HepG2 (cell line): Measurements from ENCODE around the gene TBC1D10B. TPM values are rescaled to one million over a fixed set of nuclear protein-coding genes. Genes with fewer than 3 reads are reported as not detected.

Source experiments
- ARID4A ChIP-seq: sonication (generic); formaldehyde crosslinking; IDR thresholded peaks from 2 replicates; pipeline ENCODE4 v1.5.0; 2020; ENCODE audit warnings: mild to moderate bottlenecking, missing genetic modification reagents, borderline replicate concordance
- ATRX ChIP-seq: sonication (generic); formaldehyde crosslinking; IDR thresholded peaks from 2 replicates; pipeline ENCODE4 v1.4.0; 2020; ENCODE audit warnings: missing genetic modification reagents, borderline replicate concordance
- HBP1 ChIP-seq: IDR thresholded peaks from 2 replicates; pipeline ENCODE4 v1.6.1; 2016; ENCODE audit warnings: low read depth, control low read depth
- IRF1 ChIP-seq: sonication (generic); formaldehyde crosslinking; IDR thresholded peaks from 2 replicates; pipeline ENCODE4 v1.4.0; 2020; ENCODE audit warnings: low read depth, mild to moderate bottlenecking, missing genetic modification reagents
- MYPOP ChIP-seq: sonication (generic); formaldehyde crosslinking; IDR thresholded peaks from 2 replicates; pipeline ENCODE4 v1.8.1; 2023; ENCODE audit warnings: mild to moderate bottlenecking, moderate library complexity, missing genetic modification reagents
- SP2 ChIP-seq: sonication (generic); formaldehyde crosslinking; IDR thresholded peaks from 2 replicates; pipeline ENCODE4 v1.5.1; 2020; ENCODE audit warnings: mild to moderate bottlenecking, missing genetic modification reagents
- USF2 ChIP-seq, 2 experiments: sonication (generic) in 1 of 2; formaldehyde crosslinking in 1 of 2; IDR thresholded peaks; 2 replicates each; pipeline versions ENCODE4 v1.5.1 to v1.6.1; 2011 to 2020; ENCODE audit warnings: borderline replicate concordance in 1 of 2, low read depth in 1 of 2, low read length in 1 of 2, mild to moderate bottlenecking in 1 of 2, missing genetic modification reagents in 1 of 2, moderate library complexity in 1 of 2
- ZBTB20 ChIP-seq: sonication (generic); formaldehyde crosslinking; IDR thresholded peaks from 2 replicates; pipeline ENCODE4 v1.8.1; 2023; ENCODE audit warnings: missing genetic modification reagents, low read depth, mild to moderate bottlenecking, borderline replicate concordance
- ZBTB42 ChIP-seq: sonication (generic); formaldehyde crosslinking; IDR thresholded peaks from 2 replicates; pipeline ENCODE4 v1.5.0; 2020; ENCODE audit warnings: mild to moderate bottlenecking, missing genetic modification reagents
- ZC3H13 ChIP-seq: sonication (generic); formaldehyde crosslinking; IDR thresholded peaks from 2 replicates; pipeline ENCODE4 v1.8.1; 2023; ENCODE audit warnings: mild to moderate bottlenecking, missing genetic modification reagents, moderate library complexity
- polyA plus RNA-seq, 8 experiments: library from polyadenylated mRNA; depleted of rRNA in 3 of 8; stranded (reverse) in 7 of 8; unstranded in 1 of 8; fragments of >200 nt; fragmentation: Illumina TruSeq in 4 of 8; extraction: Trizol in 4 of 8; gene quantifications; 2 replicates each; pipeline versions ENCODE4 v1.2.1 to v1.2.3, GENCODE V29; 2011 to 2016; ENCODE audit warnings: low read depth in 4 of 8, missing spikeins in 1 of 8, mixed read lengths in 1 of 8; ENCODE audit not compliant: insufficient read depth in 1 of 8
- total RNA-seq, 5 experiments: library from RNA; depleted of rRNA; stranded (reverse); fragments of >200 nt; fragmentation: Illumina TruSeq; extraction: Trizol; gene quantifications; 2 replicates each; pipeline ENCODE4 v1.2.3, GENCODE V29; 2016; ENCODE audit warnings: low read depth in 1 of 5
- TF ChIP-seq, protein P1 (sequence below): sonication (generic); formaldehyde crosslinking; IDR thresholded peaks from 2 replicates; pipeline ENCODE4 v1.4.0; 2020; ENCODE audit warnings: missing genetic modification reagents, borderline replicate concordance
- TF ChIP-seq, protein P2 (sequence below): IDR thresholded peaks from 2 replicates; pipeline ENCODE4 v1.6.1; 2016

Gene TBC1D10B
- total and polyA plus RNA-seq, 2 of the 13 experiments (the other 11 are each of a cell fraction or from before 2014, with no cell fraction given) = 15.7 to 24.8 TPM

DNA sequence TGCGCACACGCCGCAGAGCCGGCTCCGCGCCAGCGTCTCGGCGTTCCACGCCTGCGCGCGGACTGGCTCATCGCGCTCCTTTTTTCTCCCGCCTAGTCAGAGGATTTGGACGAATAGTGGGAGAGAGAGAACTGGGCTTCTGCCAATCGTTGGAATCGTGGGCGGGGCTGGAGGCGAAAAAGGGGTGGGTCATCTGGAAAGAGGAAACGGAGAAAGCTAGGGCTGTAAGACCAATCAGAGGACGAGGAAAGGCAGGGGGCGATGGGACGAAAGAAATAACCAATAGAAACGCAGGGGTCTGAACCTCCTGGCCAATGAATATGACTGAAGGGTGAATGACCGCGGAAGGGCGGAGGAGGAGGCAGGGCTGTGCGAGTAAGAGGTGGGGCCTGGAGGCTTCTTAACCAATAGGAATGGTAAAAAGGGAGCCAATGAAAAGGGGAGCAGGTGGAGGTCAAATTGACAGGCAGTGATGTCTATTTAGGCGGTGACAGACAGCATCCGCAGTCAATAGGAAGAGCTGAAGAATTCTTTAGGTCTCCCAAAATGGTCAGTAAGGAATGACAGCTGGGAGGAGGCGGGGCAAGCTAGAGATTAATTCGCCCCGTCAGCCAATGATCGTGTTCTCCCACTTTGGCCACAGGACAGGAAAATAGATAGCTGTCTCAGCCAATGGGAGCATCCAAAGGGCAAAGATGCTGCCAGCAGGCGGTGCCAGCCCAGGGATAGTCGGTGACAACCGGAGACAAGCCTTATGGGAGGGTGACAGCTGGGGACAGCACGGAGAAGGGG lies at the start of gene TBC1D10B (continued):
- peak; percentile 66; the same call in 1 of the 2 replicates for TF ChIP-seq ARID4A (CRISPR knock-in tag)
- TF ChIP-seq ZBTB20 (CRISPR knock-in tag) = no peak
- no peak for TF ChIP-seq USF2 (IDR thresholded peaks at IDR 0.05; ENCODE audit: low read depth, low read length)
- peak; percentile 91; the same call in 1 of the 2 replicates for TF ChIP-seq USF2 (CRISPR knock-in tag; IDR thresholded peaks at IDR 0.05; ENCODE audit: borderline replicate concordance)
- TF ChIP-seq, protein P1, sequence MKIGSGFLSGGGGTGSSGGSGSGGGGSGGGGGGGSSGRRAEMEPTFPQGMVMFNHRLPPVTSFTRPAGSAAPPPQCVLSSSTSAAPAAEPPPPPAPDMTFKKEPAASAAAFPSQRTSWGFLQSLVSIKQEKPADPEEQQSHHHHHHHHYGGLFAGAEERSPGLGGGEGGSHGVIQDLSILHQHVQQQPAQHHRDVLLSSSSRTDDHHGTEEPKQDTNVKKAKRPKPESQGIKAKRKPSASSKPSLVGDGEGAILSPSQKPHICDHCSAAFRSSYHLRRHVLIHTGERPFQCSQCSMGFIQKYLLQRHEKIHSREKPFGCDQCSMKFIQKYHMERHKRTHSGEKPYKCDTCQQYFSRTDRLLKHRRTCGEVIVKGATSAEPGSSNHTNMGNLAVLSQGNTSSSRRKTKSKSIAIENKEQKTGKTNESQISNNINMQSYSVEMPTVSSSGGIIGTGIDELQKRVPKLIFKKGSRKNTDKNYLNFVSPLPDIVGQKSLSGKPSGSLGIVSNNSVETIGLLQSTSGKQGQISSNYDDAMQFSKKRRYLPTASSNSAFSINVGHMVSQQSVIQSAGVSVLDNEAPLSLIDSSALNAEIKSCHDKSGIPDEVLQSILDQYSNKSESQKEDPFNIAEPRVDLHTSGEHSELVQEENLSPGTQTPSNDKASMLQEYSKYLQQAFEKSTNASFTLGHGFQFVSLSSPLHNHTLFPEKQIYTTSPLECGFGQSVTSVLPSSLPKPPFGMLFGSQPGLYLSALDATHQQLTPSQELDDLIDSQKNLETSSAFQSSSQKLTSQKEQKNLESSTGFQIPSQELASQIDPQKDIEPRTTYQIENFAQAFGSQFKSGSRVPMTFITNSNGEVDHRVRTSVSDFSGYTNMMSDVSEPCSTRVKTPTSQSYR = no peak
- TF ChIP-seq IRF1 (CRISPR knock-in tag) = no peak
- TF ChIP-seq MYPOP = no peak
- TF ChIP-seq, protein P2, sequence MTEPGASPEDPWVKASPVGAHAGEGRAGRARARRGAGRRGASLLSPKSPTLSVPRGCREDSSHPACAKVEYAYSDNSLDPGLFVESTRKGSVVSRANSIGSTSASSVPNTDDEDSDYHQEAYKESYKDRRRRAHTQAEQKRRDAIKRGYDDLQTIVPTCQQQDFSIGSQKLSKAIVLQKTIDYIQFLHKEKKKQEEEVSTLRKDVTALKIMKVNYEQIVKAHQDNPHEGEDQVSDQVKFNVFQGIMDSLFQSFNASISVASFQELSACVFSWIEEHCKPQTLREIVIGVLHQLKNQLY (CRISPR knock-in tag) = no peak
- TF ChIP-seq ATRX (CRISPR knock-in tag) = no peak
- peak; percentile 95 for TF ChIP-seq SP2 (CRISPR knock-in tag)
- no peak for TF ChIP-seq HBP1
- no peak for TF ChIP-seq ZC3H13
- TF ChIP-seq ZBTB42 (CRISPR knock-in tag) = no peak
